H1 (cell line): ENCODE results near the gene ZFYVE27. TPM values are rescaled to one million over a fixed set of nuclear protein-coding genes. Genes with fewer than 3 reads are reported as not detected.

ENCODE experiments used
- KDM5A ChIP-seq: fragments of 200-600 bp; IDR thresholded peaks from 2 replicates; pipeline ENCODE4 v1.7.1; 2012; ENCODE audit warnings: mild to moderate bottlenecking, low read length, inconsistent platforms, mixed read lengths
- TBP ChIP-seq: IDR thresholded peaks from 2 replicates; pipeline ENCODE4 v1.6.1; 2011; ENCODE audit warnings: low read depth, low read length, improper control_type of control experiment
- USF2 ChIP-seq: IDR thresholded peaks from 2 replicates; pipeline ENCODE4 v1.6.1; 2011; ENCODE audit warnings: low read length, improper control_type of control experiment
- polyA plus RNA-seq, 7 experiments: library from polyadenylated mRNA; depleted of rRNA in 3 of 7; stranded (reverse) in 5 of 7; unstranded in 2 of 7; fragments of >200 nt in 5 of 7; fragments of 200-250 nt in 2 of 7; gene quantifications; 1 replicate in 5 of 7; 2 replicates in 1 of 7; 4 replicates in 1 of 7; pipeline versions ENCODE4 v1.2.1 to v1.2.3, GENCODE V29; 2011 to 2013; ENCODE audit warnings: missing spikeins in 2 of 7, mixed read lengths in 2 of 7
- total RNA-seq: library from RNA; stranded (reverse); fragmentation: NEBNext Ultra II Directional; extraction: Animal tissue kit (Norgen Biotek cat#: 25700); gene quantifications from 2 replicates; pipeline ENCODE4 v1.2.1, GENCODE V29; 2021

ZFYVE27 gene
- total and polyA plus RNA-seq, 2 of the 8 experiments (the other 6 are each of a cell fraction or from before 2014, with no cell fraction given) = 16.6 to 19.8 TPM

- no peak for TF ChIP-seq TBP
- TF ChIP-seq KDM5A = no peak
- TF ChIP-seq USF2 = no peak
- TF ChIP-seq, all 59 proteins: peak for 0
Measured at GRCh38 chr10:97734021-97734420, 2.9 kb upstream of the ZFYVE27 start (continued).
